ENCODE measurements around the gene FARS2. TPM values are rescaled to one million over a fixed set of nuclear protein-coding genes. Genes with fewer than 3 reads are reported as not detected.

FARS2 gene
- total and polyA plus RNA-seq, 7 experiments from 2014 or later, result 16.2 to 28.1 (median 20.8) TPM

DNA sequence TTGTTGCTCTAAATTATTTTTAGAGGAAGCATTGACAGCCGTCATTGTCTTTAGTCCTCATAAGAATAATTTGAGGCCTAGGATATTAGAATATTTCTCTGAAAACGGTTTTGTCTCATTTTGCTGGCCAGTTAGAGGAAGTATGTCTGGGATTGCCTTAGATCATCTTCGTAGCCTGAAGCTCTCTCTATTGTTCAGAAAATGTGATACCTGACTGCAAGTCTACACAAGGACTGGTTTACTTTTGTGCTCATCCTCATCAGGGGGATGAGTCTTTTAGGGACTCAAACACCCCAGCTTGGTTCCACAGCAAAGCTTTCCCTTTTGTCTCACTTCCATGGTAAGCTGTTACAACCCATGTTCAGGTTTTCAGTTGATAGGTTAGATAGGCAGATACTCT lies 141.8 kb downstream of the FARS2 start:
- Mint-ChIP-seq H3K27ac (peak overlapping the region in 1 of 9 donors; percentile 23), H3K36me3 (peaks cover 3 to 29% (median 6%) of the 10 kb centered on the region in 5 donors), H3K27me3 (no peaks in the 10 kb centered on the region), H3K4me1 (peaks cover 0 to 14% (median 6%) of the 10 kb centered on the region in 7 donors), H3K4me3 (no peak overlapping the region), H3K9me3 (peaks cover 0 to 6% (median 0%) of the 10 kb centered on the region in 11 donors)
- Histone ChIP-seq H3K9me3 (ENCODE audit: control insufficient read depth in 2 of 3, low read length in 3 of 3) (no peaks in the 10 kb centered on the region), H3K27me3 (ENCODE audit: control insufficient read depth in 2 of 2, insufficient read depth in 2 of 2, low read length in 2 of 2) (no peaks in the 10 kb centered on the region), H3K27ac (ENCODE audit: low read depth, low read length) (no peak overlapping the region), H3K4me1 (ENCODE audit: control insufficient read depth in 2 of 2, insufficient read depth in 2 of 2, low read length in 2 of 2) (no peaks in the 10 kb centered on the region), H3K4me3 (ENCODE audit: low read length) (no peak overlapping the region), H3K36me3 (ENCODE audit: control insufficient read depth in 2 of 3, insufficient read depth in 3 of 3, low read length in 3 of 3) (peaks cover 0 to 3% (median 0%) of the 10 kb centered on the region in 3 experiments)
- ATAC-seq, result no peak
- POLR2A ChIA-PET, result interaction anchor here (0.6 kb wide), 1 partner anchor 271 kb away, joined by 3 read pairs; no protein-coding TSS in a partner anchor
- no peak for DNase-seq
- intact Hi-C loops (cut with micrococcal nuclease), result no loop called here
- CTCF ChIA-PET, result interaction anchor here (1.1 to 1.2 kb wide), 2 partner anchors 10 to 682 kb away, joined by 3 read pairs; no protein-coding TSS in a partner anchor

DNA sequence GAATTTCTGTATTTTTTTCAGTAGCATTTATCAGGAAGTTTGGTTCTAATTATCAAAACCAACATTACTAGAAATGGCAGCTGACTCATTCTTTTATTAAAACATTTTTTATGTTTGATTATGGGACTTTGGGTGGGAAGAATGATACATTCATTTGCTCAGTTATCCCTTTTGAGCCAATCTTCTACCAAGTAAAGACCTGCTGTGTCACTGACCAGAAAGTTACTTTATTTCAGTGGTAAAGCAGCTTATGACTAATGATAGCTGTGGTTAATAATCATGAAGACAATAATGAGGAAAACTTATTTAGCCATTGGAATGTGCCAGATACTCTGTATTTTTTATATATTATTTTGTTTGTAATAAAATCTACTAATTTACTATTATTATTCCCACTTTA lies 142.3 kb downstream of the FARS2 start:
- H3K27me3 Mint-ChIP-seq, result no peaks in the 10 kb centered on the region
- H3K4me1 Mint-ChIP-seq, result peaks cover 0 to 19% (median 6%) of the 10 kb centered on the region in 7 donors
- Histone ChIP-seq H3K9me3 (ENCODE audit: control insufficient read depth in 2 of 3, low read length in 3 of 3) (no peaks in the 10 kb centered on the region), H3K27ac (ENCODE audit: low read depth, low read length) (no peak overlapping the region), H3K4me1 (ENCODE audit: control insufficient read depth in 2 of 2, insufficient read depth in 2 of 2, low read length in 2 of 2) (no peaks in the 10 kb centered on the region), H3K27me3 (ENCODE audit: control insufficient read depth in 2 of 2, insufficient read depth in 2 of 2, low read length in 2 of 2) (no peaks in the 10 kb centered on the region), H3K36me3 (ENCODE audit: control insufficient read depth in 2 of 3, insufficient read depth in 3 of 3, low read length in 3 of 3) (peaks cover 0 to 3% (median 0%) of the 10 kb centered on the region in 3 experiments), H3K4me3 (ENCODE audit: low read length) (no peak overlapping the region)
- ATAC-seq (no peak), DNase-seq (no peak)
- intact Hi-C loops (cut with micrococcal nuclease), result no loop called here
- H3K36me3 Mint-ChIP-seq, result peaks cover 7 to 34% (median 11%) of the 10 kb centered on the region in 5 donors
- H3K27ac Mint-ChIP-seq, result no peak overlapping the region
- no peak overlapping the region for H3K4me3 Mint-ChIP-seq
- ChIA-PET CTCF (interaction anchor here (1.1 kb wide), 1 partner anchor 681 kb away, joined by 3 read pairs; no protein-coding TSS in a partner anchor), POLR2A (interaction anchor here (0.6 kb wide), 1 partner anchor 271 kb away, joined by 3 read pairs; no protein-coding TSS in a partner anchor)
- peaks cover 0 to 6% (median 0%) of the 10 kb centered on the region in 11 donors for H3K9me3 Mint-ChIP-seq

DNA sequence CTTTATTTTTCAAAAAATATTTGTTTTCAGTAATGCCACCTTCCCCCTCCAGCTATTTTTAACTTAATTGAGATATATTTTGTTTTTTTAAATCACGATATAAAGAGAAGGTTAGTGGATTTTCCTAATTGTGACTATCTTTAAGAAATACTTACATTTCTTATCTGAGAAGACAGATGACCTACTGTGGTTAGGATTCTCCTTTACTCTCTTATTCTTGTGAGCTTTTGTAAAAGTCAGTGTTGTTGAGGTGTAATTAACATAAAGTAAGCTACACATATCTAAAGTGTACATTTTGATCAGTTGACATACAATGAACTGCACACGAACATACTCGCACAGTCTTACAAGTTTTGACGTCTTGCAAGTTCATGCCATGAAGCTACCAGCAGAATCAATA lies 144.7 kb downstream of the FARS2 start:
- ChIA-PET POLR2A (no interaction called here), CTCF (no interaction called here)
- no peak for DNase-seq
- Mint-ChIP-seq H3K27me3 (no peaks in the 10 kb centered on the region), H3K9me3 (peaks cover 0 to 6% (median 0%) of the 10 kb centered on the region in 11 donors), H3K27ac (no peak overlapping the region), H3K4me1 (peaks cover 0 to 19% (median 6%) of the 10 kb centered on the region in 7 donors), H3K4me3 (no peak overlapping the region), H3K36me3 (peaks cover 7 to 44% (median 17%) of the 10 kb centered on the region in 5 donors)
- H3K27me3 ChIP-seq (ENCODE audit: control insufficient read depth in 2 of 2, insufficient read depth in 2 of 2, low read length in 2 of 2), result no peaks in the 10 kb centered on the region
- ATAC-seq, result no peak
- intact Hi-C loops (cut with micrococcal nuclease), result no loop called here
- no peaks in the 10 kb centered on the region for H3K4me1 ChIP-seq (ENCODE audit: control insufficient read depth in 2 of 2, insufficient read depth in 2 of 2, low read length in 2 of 2)
- H3K9me3 ChIP-seq (ENCODE audit: control insufficient read depth in 2 of 3, low read length in 3 of 3), result no peaks in the 10 kb centered on the region
- no peak overlapping the region for H3K27ac ChIP-seq (ENCODE audit: low read depth, low read length)
- H3K4me3 ChIP-seq (ENCODE audit: low read length), result no peak overlapping the region
- H3K36me3 ChIP-seq (ENCODE audit: control insufficient read depth in 2 of 3, insufficient read depth in 3 of 3, low read length in 3 of 3), result peaks cover 0 to 3% (median 0%) of the 10 kb centered on the region in 3 experiments

DNA sequence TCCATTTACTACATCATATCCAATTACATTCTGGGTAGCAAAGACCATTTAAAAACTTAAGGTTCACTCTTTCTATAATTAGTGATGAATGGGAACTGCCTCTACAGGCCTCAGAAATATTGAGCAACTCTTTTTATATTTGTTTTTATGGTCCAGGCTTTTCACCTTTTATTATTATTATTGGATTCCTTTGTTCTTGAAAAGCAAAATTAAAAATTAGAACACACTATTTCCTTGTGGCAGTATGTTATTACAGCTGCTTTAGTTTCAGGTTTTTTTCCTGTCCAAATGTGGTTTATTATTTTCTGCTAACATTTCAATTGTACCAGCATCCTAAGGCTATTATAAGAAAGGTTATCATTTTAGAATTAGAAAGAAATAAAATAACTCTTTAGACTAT lies 150.1 kb downstream of the FARS2 start:
- Histone ChIP-seq H3K27ac (ENCODE audit: low read depth, low read length) (no peak overlapping the region), H3K36me3 (ENCODE audit: control insufficient read depth in 2 of 3, insufficient read depth in 3 of 3, low read length in 3 of 3) (peaks cover 0 to under 1% (median 0%) of the 10 kb centered on the region in 3 experiments), H3K27me3 (ENCODE audit: control insufficient read depth in 2 of 2, insufficient read depth in 2 of 2, low read length in 2 of 2) (no peaks in the 10 kb centered on the region), H3K4me1 (ENCODE audit: control insufficient read depth in 2 of 2, insufficient read depth in 2 of 2, low read length in 2 of 2) (no peaks in the 10 kb centered on the region), H3K4me3 (ENCODE audit: low read length) (no peak overlapping the region), H3K9me3 (ENCODE audit: control insufficient read depth in 2 of 3, low read length in 3 of 3) (no peaks in the 10 kb centered on the region)
- peaks cover 7 to 45% (median 21%) of the 10 kb centered on the region in 5 donors for H3K36me3 Mint-ChIP-seq
- POLR2A ChIA-PET, result interaction anchor here (0.7 kb wide), 1 partner anchor 1282 kb away, joined by 3 read pairs; no protein-coding TSS in a partner anchor
- no peak overlapping the region for H3K27ac Mint-ChIP-seq
- ATAC-seq, result no peak
- H3K9me3 Mint-ChIP-seq, result peaks cover 0 to 4% (median 0%) of the 10 kb centered on the region in 11 donors
- no peak overlapping the region for H3K4me3 Mint-ChIP-seq
- intact Hi-C loops (cut with micrococcal nuclease), result no loop called here
- DNase-seq, result no peak
- H3K27me3 Mint-ChIP-seq, result no peaks in the 10 kb centered on the region
- peaks cover 0 to 11% (median 0%) of the 10 kb centered on the region in 7 donors for H3K4me1 Mint-ChIP-seq
- CTCF ChIA-PET, result no interaction called here

DNA sequence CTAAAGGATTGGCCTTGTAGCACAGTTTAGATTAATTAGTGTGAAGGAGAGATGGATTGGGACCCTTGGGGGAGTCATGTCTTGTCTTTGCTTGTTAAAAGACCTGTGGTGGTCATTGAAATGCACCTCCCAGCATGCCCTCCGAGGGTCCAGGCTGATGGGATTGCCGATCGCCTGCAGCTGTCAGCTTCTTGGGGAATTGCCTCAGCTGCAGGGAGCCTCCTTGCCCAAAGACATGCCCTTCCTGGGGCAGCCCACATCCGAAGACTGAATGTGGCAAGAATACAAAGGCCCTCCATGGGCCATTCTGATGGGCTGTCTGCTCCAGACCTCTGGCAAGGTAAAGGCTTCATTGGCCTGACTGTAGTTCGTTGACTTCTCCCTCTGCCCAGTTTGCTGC lies 150.7 kb downstream of the FARS2 start:
- CTCF ChIA-PET, result no interaction called here

DNA sequence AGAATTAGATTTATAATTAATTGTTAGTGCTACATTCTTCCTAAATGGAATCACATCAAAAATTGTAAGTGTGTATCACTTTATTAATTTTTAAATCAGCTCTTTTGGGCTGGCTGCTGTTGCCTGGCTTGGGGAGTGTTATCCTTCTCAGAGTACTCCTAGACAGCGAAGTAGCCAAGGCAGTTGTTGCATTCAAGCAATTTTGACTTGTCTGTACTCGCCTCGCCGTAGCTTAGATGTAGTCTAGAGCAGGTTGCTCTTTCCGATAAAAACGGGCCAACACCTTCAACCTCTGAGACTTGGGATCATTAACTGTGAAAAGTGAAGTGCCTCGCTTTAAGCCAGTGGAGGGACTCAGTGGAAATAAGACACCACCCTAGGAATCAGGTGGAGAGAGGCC lies 151.3 kb downstream of the FARS2 start:
- no peaks in the 10 kb centered on the region for H3K27me3 ChIP-seq (ENCODE audit: control insufficient read depth in 2 of 2, insufficient read depth in 2 of 2, low read length in 2 of 2)
- H3K9me3 ChIP-seq (ENCODE audit: control insufficient read depth in 2 of 3, low read length in 3 of 3), result no peaks in the 10 kb centered on the region

More for the DNA sequence above, 150.7 kb downstream of the FARS2 start:
- Mint-ChIP-seq H3K9me3 (peaks cover 0 to 4% (median 0%) of the 10 kb centered on the region in 11 donors), H3K36me3 (peaks cover 7 to 47% (median 26%) of the 10 kb centered on the region in 5 donors), H3K4me1 (peaks cover 0 to 11% (median 0%) of the 10 kb centered on the region in 7 donors), H3K27ac (no peak overlapping the region), H3K4me3 (no peak overlapping the region), H3K27me3 (no peaks in the 10 kb centered on the region)
- H3K4me1 ChIP-seq (ENCODE audit: control insufficient read depth in 2 of 2, insufficient read depth in 2 of 2, low read length in 2 of 2), result no peaks in the 10 kb centered on the region
- no peak overlapping the region for H3K27ac ChIP-seq (ENCODE audit: low read depth, low read length)
- no peak for ATAC-seq
- no peaks in the 10 kb centered on the region for H3K36me3 ChIP-seq (ENCODE audit: control insufficient read depth in 2 of 3, insufficient read depth in 3 of 3, low read length in 3 of 3)
- intact Hi-C loops (cut with micrococcal nuclease), result no loop called here
- H3K4me3 ChIP-seq (ENCODE audit: low read length), result no peak overlapping the region
- no peaks in the 10 kb centered on the region for H3K9me3 ChIP-seq (ENCODE audit: control insufficient read depth in 2 of 3, low read length in 3 of 3)
- no peaks in the 10 kb centered on the region for H3K27me3 ChIP-seq (ENCODE audit: control insufficient read depth in 2 of 2, insufficient read depth in 2 of 2, low read length in 2 of 2)
- POLR2A ChIA-PET, result no interaction called here
- DNase-seq, result no peak

DNA sequence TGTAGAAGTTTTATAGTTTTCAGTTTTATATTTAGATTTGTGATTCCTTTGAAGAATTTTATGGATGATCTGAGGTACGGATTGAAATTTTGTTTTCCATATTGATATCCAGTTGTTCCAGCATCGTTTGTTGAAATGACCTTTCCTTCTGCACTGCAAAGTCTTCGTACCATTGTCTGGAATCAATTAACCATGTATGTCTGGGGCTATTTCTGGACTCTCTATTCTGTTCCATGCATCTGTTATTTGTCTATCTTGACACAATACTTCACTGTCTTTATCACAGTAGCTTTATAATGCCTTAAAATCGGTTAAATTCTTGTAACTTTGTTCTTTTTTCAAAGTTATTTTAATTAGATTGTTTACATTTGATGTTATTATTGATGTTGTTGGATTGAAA lies 154.9 kb downstream of the FARS2 start:
- DNase-seq, result no peak
- no peak overlapping the region for H3K27ac ChIP-seq (ENCODE audit: low read depth, low read length)
- Mint-ChIP-seq H3K36me3 (peaks cover 4 to 56% (median 43%) of the 10 kb centered on the region in 5 donors), H3K9me3 (peaks cover 2 to 12% (median 5%) of the 10 kb centered on the region in 11 donors), H3K4me1 (peaks cover 0 to 19% (median 0%) of the 10 kb centered on the region in 7 donors), H3K27ac (no peak overlapping the region), H3K4me3 (no peak overlapping the region), H3K27me3 (no peaks in the 10 kb centered on the region)
- H3K9me3 ChIP-seq (ENCODE audit: control insufficient read depth in 2 of 3, low read length in 3 of 3), result no peaks in the 10 kb centered on the region
- H3K36me3 ChIP-seq (ENCODE audit: control insufficient read depth in 2 of 3, insufficient read depth in 3 of 3, low read length in 3 of 3), result no peaks in the 10 kb centered on the region
- ChIA-PET POLR2A (no interaction called here), CTCF (no interaction called here)
- ATAC-seq, result no peak
- no peak overlapping the region for H3K4me3 ChIP-seq (ENCODE audit: low read length)
- intact Hi-C loops (cut with micrococcal nuclease), result no loop called here
- no peaks in the 10 kb centered on the region for H3K27me3 ChIP-seq (ENCODE audit: control insufficient read depth in 2 of 2, insufficient read depth in 2 of 2, low read length in 2 of 2)
- no peaks in the 10 kb centered on the region for H3K4me1 ChIP-seq (ENCODE audit: control insufficient read depth in 2 of 2, insufficient read depth in 2 of 2, low read length in 2 of 2)

More for the DNA sequence above, 151.3 kb downstream of the FARS2 start:
- intact Hi-C loops (cut with micrococcal nuclease), result no loop called here
- Histone ChIP-seq H3K4me3 (ENCODE audit: low read length) (no peak overlapping the region), H3K36me3 (ENCODE audit: control insufficient read depth in 2 of 3, insufficient read depth in 3 of 3, low read length in 3 of 3) (no peaks in the 10 kb centered on the region), H3K4me1 (ENCODE audit: control insufficient read depth in 2 of 2, insufficient read depth in 2 of 2, low read length in 2 of 2) (no peaks in the 10 kb centered on the region), H3K27ac (ENCODE audit: low read depth, low read length) (no peak overlapping the region)
- H3K4me3 Mint-ChIP-seq, result no peak overlapping the region
- DNase-seq, result no peak
- ChIA-PET POLR2A (no interaction called here), CTCF (interaction anchor here (1.3 kb wide), 1 partner anchor 10 kb away, joined by 3 read pairs; no protein-coding TSS in a partner anchor)
- H3K27ac Mint-ChIP-seq, result no peak overlapping the region
- H3K36me3 Mint-ChIP-seq, result peaks cover 9 to 51% (median 31%) of the 10 kb centered on the region in 5 donors
- peaks cover under 1 to 5% (median 4%) of the 10 kb centered on the region in 11 donors for H3K9me3 Mint-ChIP-seq
- H3K27me3 Mint-ChIP-seq, result no peaks in the 10 kb centered on the region
- no peak for ATAC-seq
- peaks cover 0 to 14% (median 0%) of the 10 kb centered on the region in 7 donors for H3K4me1 Mint-ChIP-seq

Data from naive thymus-derived CD4-positive, alpha-beta T cell (primary cell).